ENCODE data around the gene TTC28.

TTC28 gene

DNA sequence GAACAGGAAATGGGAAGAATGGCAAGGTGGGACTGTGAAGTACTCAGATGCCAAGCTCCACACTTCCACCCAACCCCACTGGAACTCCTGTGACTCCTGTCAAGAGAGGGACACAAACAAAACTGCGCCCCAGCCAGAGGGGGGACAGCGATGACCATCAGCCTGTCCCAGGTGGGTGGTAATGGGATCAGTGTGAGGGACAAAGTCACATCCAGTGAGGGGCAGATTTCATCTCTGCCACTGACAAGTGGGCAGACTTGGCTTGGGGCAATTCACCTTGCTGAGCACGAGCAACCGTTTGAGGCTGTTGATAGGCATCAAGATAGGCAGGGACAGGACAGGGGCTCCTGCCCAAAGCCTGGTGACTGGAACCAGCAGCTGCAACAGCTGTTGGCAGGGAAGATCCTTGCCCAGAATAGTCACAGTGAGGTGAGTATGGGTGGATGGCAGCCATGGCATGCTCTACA, 655.2 kb downstream of the TTC28 start:
- no peak for DNase-seq
- Histone ChIP-seq H4K8ac (ENCODE audit: low read depth, low read length) (no peak overlapping the region), H3K9ac (ENCODE audit: low read length) (no peak overlapping the region), H3K79me1 (ENCODE audit: low read length) (no peaks in the 10 kb centered on the region), H2AK5ac (ENCODE audit: low read length) (no peak overlapping the region), H3K4me3 (ENCODE audit: low read length) (no peak overlapping the region), H3K27ac (ENCODE audit: low read depth, low read length) (no peak overlapping the region), H3K27me3 (ENCODE audit: insufficient read depth, low read length, poor library complexity) (no peaks in the 10 kb centered on the region), H3K4me2 (ENCODE audit: low read length) (no peak overlapping the region), H2BK5ac (ENCODE audit: low read length) (no peak overlapping the region), H3K18ac (ENCODE audit: low read length) (no peak overlapping the region), H3K36me3 (ENCODE audit: control insufficient read depth, insufficient read depth, low read length) (no peaks in the 10 kb centered on the region), H2BK15ac (replicated peaks; ENCODE audit: low read depth) (no peak overlapping the region), H3K79me2 (ENCODE audit: control insufficient read depth, insufficient read depth, low read length) (no peaks in the 10 kb centered on the region), H3K4me1 (ENCODE audit: control insufficient read depth, low read depth, low read length) (no peaks in the 10 kb centered on the region), H2BK120ac (ENCODE audit: low read depth, low read length) (no peak overlapping the region), H3K56ac (ENCODE audit: low read length) (no peak overlapping the region), H3K4ac (ENCODE audit: low read depth, low read length) (no peak overlapping the region), H3K23ac (ENCODE audit: low read length) (no peak overlapping the region), H4K5ac (ENCODE audit: low read length) (no peak overlapping the region)
- WGBS (ENCODE audit: extremely low coverage, insufficient coverage, low lambda C conversion rate), result no CpG with 5 or more reads among the region's 4 CpGs

DNA sequence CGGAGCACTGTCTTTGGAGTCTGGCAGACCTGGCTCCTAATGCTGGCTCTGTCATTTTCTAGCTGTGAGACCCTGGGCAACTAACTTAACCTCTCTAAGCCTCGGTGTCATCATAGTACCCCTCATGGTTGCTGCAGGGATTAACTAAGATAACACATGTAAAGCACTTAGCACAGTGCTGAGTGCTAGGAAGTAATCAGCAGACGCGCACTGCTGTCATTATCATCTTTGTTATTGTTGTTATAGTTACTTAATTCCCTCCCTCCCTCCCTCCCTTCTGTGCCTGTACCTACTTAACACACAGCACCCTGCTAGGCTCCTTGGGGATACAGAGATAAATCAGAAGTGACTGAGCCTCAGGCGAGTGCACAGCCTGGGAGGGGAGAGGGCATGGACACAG, 655.9 kb downstream of the TTC28 start:
- Histone ChIP-seq H2AK5ac (ENCODE audit: low read length) (no peak overlapping the region), H3K27ac (ENCODE audit: low read depth, low read length) (no peak overlapping the region), H3K4me1 (ENCODE audit: control insufficient read depth, low read depth, low read length) (no peaks in the 10 kb centered on the region), H4K8ac (ENCODE audit: low read depth, low read length) (no peak overlapping the region), H3K79me2 (ENCODE audit: control insufficient read depth, insufficient read depth, low read length) (no peaks in the 10 kb centered on the region), H4K5ac (ENCODE audit: low read length) (no peak overlapping the region), H2BK5ac (ENCODE audit: low read length) (no peak overlapping the region), H2BK15ac (replicated peaks; ENCODE audit: low read depth) (no peak overlapping the region), H3K27me3 (ENCODE audit: insufficient read depth, low read length, poor library complexity) (no peaks in the 10 kb centered on the region), H3K18ac (ENCODE audit: low read length) (no peak overlapping the region), H3K4me2 (ENCODE audit: low read length) (no peak overlapping the region), H3K36me3 (ENCODE audit: control insufficient read depth, insufficient read depth, low read length) (no peaks in the 10 kb centered on the region), H3K79me1 (ENCODE audit: low read length) (no peaks in the 10 kb centered on the region), H3K56ac (ENCODE audit: low read length) (no peak overlapping the region), H3K9ac (ENCODE audit: low read length) (no peak overlapping the region), H3K4ac (ENCODE audit: low read depth, low read length) (no peak overlapping the region), H3K4me3 (ENCODE audit: low read length) (no peak overlapping the region), H2BK120ac (ENCODE audit: low read depth, low read length) (no peak overlapping the region), H3K23ac (ENCODE audit: low read length) (no peak overlapping the region)
- WGBS (ENCODE audit: extremely low coverage, insufficient coverage, low lambda C conversion rate), result no CpG with 5 or more reads among the region's 5 CpGs
- DNase-seq, result peak; percentile 41

DNA sequence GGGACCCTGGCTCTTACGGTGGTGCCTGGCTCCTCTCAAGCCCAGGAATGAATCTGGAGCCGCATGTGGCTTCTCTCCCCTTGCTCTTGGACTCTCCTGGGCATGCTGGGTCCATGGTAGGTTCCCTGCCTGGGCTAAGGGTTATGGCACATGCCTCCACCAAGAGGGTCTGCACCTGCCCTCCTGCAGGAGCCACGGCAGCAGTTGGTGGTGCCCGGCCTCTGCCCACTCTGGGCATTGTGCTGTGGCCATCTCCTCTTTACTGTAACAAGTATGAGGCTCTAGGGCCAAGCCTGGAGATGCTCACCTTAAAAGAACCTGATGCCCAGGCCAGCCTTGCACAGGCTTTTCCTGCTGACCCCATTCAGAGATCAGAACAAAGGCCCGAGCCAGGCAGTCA, 656.6 kb downstream of the TTC28 start:
- Histone ChIP-seq H3K36me3 (ENCODE audit: control insufficient read depth, insufficient read depth, low read length) (no peaks in the 10 kb centered on the region), H2BK15ac (replicated peaks; ENCODE audit: low read depth) (no peak overlapping the region), H4K8ac (ENCODE audit: low read depth, low read length) (no peak overlapping the region), H3K4me1 (ENCODE audit: control insufficient read depth, low read depth, low read length) (no peaks in the 10 kb centered on the region), H3K23ac (ENCODE audit: low read length) (no peak overlapping the region), H3K4me2 (ENCODE audit: low read length) (no peak overlapping the region), H3K27ac (ENCODE audit: low read depth, low read length) (no peak overlapping the region), H2AK5ac (ENCODE audit: low read length) (no peak overlapping the region), H4K5ac (ENCODE audit: low read length) (no peak overlapping the region), H3K9ac (ENCODE audit: low read length) (no peak overlapping the region), H3K27me3 (ENCODE audit: insufficient read depth, low read length, poor library complexity) (no peaks in the 10 kb centered on the region), H3K79me2 (ENCODE audit: control insufficient read depth, insufficient read depth, low read length) (no peaks in the 10 kb centered on the region), H3K4me3 (ENCODE audit: low read length) (no peak overlapping the region), H3K4ac (ENCODE audit: low read depth, low read length) (no peak overlapping the region), H3K56ac (ENCODE audit: low read length) (no peak overlapping the region), H3K79me1 (ENCODE audit: low read length) (no peaks in the 10 kb centered on the region), H2BK120ac (ENCODE audit: low read depth, low read length) (no peak overlapping the region), H3K18ac (ENCODE audit: low read length) (no peak overlapping the region), H2BK5ac (ENCODE audit: low read length) (no peak overlapping the region)
- DNase-seq, result no peak
- WGBS (ENCODE audit: extremely low coverage, insufficient coverage, low lambda C conversion rate), result no CpG with 5 or more reads among the region's 5 CpGs

DNA sequence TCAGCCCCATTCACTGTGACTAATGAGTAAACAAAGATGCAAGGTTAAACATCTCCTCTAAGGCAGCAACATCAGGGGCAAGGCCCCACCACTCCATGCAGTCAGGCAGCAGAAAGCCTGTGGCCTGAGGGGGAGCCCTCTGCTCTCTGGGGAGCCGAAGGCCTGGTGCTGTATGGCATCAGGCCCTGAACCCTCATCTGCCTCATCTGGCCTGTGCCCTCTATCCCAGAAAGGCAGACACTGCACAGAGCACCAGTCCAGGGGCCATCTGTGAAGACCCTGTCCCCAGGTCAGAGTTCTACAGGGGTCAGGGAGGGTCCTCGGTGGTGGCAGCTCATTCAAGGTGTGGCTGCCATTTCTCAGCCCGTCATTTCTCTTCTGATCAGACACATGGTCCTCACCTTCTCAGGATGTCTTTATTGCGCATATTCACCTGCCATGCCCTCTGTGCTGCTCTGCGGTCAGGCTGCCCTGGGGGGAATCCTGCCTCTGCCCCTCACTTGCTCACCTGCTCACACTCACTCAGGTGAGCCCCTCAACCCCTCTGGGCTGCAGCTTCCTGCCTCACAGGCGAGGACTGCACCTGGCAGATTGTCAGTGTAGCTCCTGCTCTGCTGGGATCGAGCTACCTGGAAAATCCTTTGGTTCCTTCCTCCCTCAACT, 657.5 kb downstream of the TTC28 start:
- Histone ChIP-seq H3K18ac (ENCODE audit: low read length) (no peak overlapping the region), H2BK15ac (replicated peaks; ENCODE audit: low read depth) (no peak overlapping the region), H3K4me1 (ENCODE audit: control insufficient read depth, low read depth, low read length) (no peaks in the 10 kb centered on the region), H4K5ac (ENCODE audit: low read length) (no peak overlapping the region), H3K56ac (ENCODE audit: low read length) (no peak overlapping the region), H3K4ac (ENCODE audit: low read depth, low read length) (no peak overlapping the region), H3K27ac (ENCODE audit: low read depth, low read length) (no peak overlapping the region), H2BK120ac (ENCODE audit: low read depth, low read length) (no peak overlapping the region), H2AK5ac (ENCODE audit: low read length) (no peak overlapping the region), H3K36me3 (ENCODE audit: control insufficient read depth, insufficient read depth, low read length) (no peaks in the 10 kb centered on the region), H4K8ac (ENCODE audit: low read depth, low read length) (no peak overlapping the region), H3K9ac (ENCODE audit: low read length) (no peak overlapping the region), H2BK5ac (ENCODE audit: low read length) (no peak overlapping the region), H3K4me3 (ENCODE audit: low read length) (no peak overlapping the region), H3K79me2 (ENCODE audit: control insufficient read depth, insufficient read depth, low read length) (no peaks in the 10 kb centered on the region), H3K27me3 (ENCODE audit: insufficient read depth, low read length, poor library complexity) (no peaks in the 10 kb centered on the region), H3K4me2 (ENCODE audit: low read length) (no peak overlapping the region), H3K23ac (ENCODE audit: low read length) (no peak overlapping the region), H3K79me1 (ENCODE audit: low read length) (no peaks in the 10 kb centered on the region)
- no peak for DNase-seq
- no CpG with 5 or more reads among the region's 7 CpGs for WGBS (ENCODE audit: extremely low coverage, insufficient coverage, low lambda C conversion rate)

DNA sequence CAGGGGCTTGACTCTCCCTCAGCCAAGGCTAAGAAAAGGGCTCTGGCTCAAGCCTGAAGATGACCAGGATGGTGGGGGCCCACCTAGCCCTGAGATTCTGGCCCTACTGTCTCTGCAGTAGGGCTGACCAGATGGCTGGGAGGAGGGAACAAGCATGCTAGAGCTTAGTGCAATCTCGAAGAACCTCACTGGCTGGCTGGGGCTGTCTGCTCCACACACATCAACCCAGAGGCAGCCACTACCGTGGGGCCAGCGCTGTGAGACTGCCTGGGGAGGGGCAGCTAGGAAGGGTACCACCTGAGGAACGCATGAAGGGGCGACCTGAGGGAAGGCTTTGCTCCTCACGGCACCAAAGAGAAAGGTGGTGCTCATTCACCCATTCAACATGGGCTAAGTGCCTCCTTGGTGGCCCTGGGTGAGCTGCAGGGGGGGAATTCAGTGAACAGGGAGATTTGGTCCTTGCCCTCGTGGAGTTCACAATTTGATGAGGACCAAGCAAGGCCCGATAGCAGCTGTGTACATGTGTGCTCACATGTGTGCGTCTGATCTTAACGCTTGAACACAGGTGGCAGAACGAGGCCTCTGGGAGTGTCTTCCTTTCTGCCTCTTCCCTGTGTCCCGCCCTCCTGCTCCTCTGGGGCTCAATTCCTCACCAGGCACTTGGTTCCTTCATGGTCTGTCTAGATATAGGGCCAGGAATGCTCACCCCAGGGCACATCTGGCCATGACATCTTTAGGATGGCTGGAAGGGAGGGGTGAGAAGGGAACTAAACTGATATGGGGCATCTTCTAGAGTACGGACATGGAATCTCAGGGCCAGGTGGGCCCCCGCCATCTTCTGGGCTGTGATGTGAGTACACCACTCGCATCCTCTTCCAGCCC, 658.3 kb downstream of the TTC28 start:
- no peak overlapping the region for H3K4ac ChIP-seq (ENCODE audit: low read depth, low read length)
- no peak overlapping the region for H2BK5ac ChIP-seq (ENCODE audit: low read length)
- no peak overlapping the region for H3K4me3 ChIP-seq (ENCODE audit: low read length)
- no peak overlapping the region for H3K9ac ChIP-seq (ENCODE audit: low read length)
- H3K79me1 ChIP-seq (ENCODE audit: low read length), result no peaks in the 10 kb centered on the region
- H3K27ac ChIP-seq (ENCODE audit: low read depth, low read length), result no peak overlapping the region
- no peak overlapping the region for H2BK120ac ChIP-seq (ENCODE audit: low read depth, low read length)
- no peak overlapping the region for H2AK5ac ChIP-seq (ENCODE audit: low read length)
- H3K18ac ChIP-seq (ENCODE audit: low read length), result no peak overlapping the region
- H2BK15ac ChIP-seq (replicated peaks; ENCODE audit: low read depth), result no peak overlapping the region
- DNase-seq, result no peak
- no peak overlapping the region for H4K8ac ChIP-seq (ENCODE audit: low read depth, low read length)
- H4K5ac ChIP-seq (ENCODE audit: low read length), result no peak overlapping the region
- no peak overlapping the region for H3K56ac ChIP-seq (ENCODE audit: low read length)
- H3K79me2 ChIP-seq (ENCODE audit: control insufficient read depth, insufficient read depth, low read length), result no peaks in the 10 kb centered on the region
- no peak overlapping the region for H3K23ac ChIP-seq (ENCODE audit: low read length)
- H3K36me3 ChIP-seq (ENCODE audit: control insufficient read depth, insufficient read depth, low read length), result no peaks in the 10 kb centered on the region
- no CpG with 5 or more reads among the region's 15 CpGs for WGBS (ENCODE audit: extremely low coverage, insufficient coverage, low lambda C conversion rate)
- H3K4me1 ChIP-seq (ENCODE audit: control insufficient read depth, low read depth, low read length), result no peaks in the 10 kb centered on the region
- H3K27me3 ChIP-seq (ENCODE audit: insufficient read depth, low read length, poor library complexity), result no peaks in the 10 kb centered on the region
- no peak overlapping the region for H3K4me2 ChIP-seq (ENCODE audit: low read length)

All from mesendoderm (in vitro differentiated cells).